Esophagus muscularis mucosa (tissue), 4 donors: ENCODE measurements around the gene C2orf92. TPM values are rescaled to one million over a fixed set of nuclear protein-coding genes. Genes with fewer than 3 reads are reported as not detected.

Experiments
- DNase-seq: peaks from one replicate; pipeline ENCODE4 v3.0.0-alpha.2; 2017; ENCODE audit errors: extremely low spot score
- H3K27ac ChIP-seq, 4 donors: fragments of 200-600 bp; sonication (generic); replicated peaks in 1 of 4; 1 replicate in 3 of 4; 2 replicates in 1 of 4; pipeline ENCODE4 v1.5.1; 2016 to 2019; ENCODE audit warnings: mild to moderate bottlenecking in 1 of 4
- H3K27me3 ChIP-seq, 4 donors: fragments of 200-600 bp; sonication (generic); one replicate each; pipeline versions ENCODE4 v1.5.1 to v1.6.0; 2016 to 2019
- H3K36me3 ChIP-seq, 4 donors: fragments of 200-600 bp; sonication (generic); one replicate each; pipeline ENCODE4 v1.5.1; 2016 to 2019
- H3K4me1 ChIP-seq, 4 donors: fragments of 200-600 bp; sonication (generic); one replicate each; pipeline ENCODE4 v1.5.1; 2016 to 2019
- H3K4me3 ChIP-seq, 4 donors: fragments of 200-600 bp; sonication (generic); 1 replicate in 2 of 4; 2 replicates in 2 of 4; pipeline ENCODE4 v1.5.1; 2016 to 2019; ENCODE audit warnings: mild to moderate bottlenecking in 4 of 4, moderate library complexity in 1 of 4
- H3K9me3 ChIP-seq, 4 donors: fragments of 200-600 bp; sonication (generic); 1 replicate in 3 of 4; 2 replicates in 1 of 4; pipeline ENCODE4 v1.5.1; 2016 to 2019
- EP300 ChIP-seq: sonication (generic); formaldehyde crosslinking; IDR thresholded peaks from one replicate; pipeline ENCODE4 v1.6.1; 2017; ENCODE audit warnings: antibody characterized with exemption
- POLR2A ChIP-seq: fragments of 450-650 bp; IDR thresholded peaks from one replicate; pipeline ENCODE4 v1.6.1; 2017; ENCODE audit warnings: antibody characterized with exemption, moderate library complexity, mild to moderate bottlenecking, low read depth
- POLR2AphosphoS5 ChIP-seq, 2 donors: sonication (generic); formaldehyde crosslinking; IDR thresholded peaks; one replicate each; pipeline ENCODE4 v1.6.1; 2017; ENCODE audit warnings: antibody characterized with exemption in 2 of 2
- WGBS: methylation state at CpG from one replicate; pipeline ENCODE4 v1.1.5; 2018; 5-methylcytosine and 5-hydroxymethylcytosine counted together
- intact Hi-C: fragments of 100-400 bp; cut with DNase I; formaldehyde crosslinking; loops from one replicate; pipeline ENCODE4 v1.15.1; 2023
- total RNA-seq, 4 donors: library from RNA; depleted of rRNA; stranded (reverse); fragments of >200 nt; gene quantifications; one replicate each; pipeline versions ENCODE4 v1.1.0 to v1.2.1, GENCODE V29; 2016
- TF ChIP-seq, protein P1 (sequence below), 3 experiments: fragments of 200-600 bp in 2 of 3; fragments of 450-650 bp in 1 of 3; sonication (generic) in 2 of 3; IDR thresholded peaks; one replicate each; pipeline ENCODE4 v1.5.1; 2017 to 2019; ENCODE audit warnings: antibody characterized with exemption in 3 of 3, mild to moderate bottlenecking in 2 of 3, moderate library complexity in 1 of 3

The C2orf92 gene
- total RNA-seq, 4 donors from 2014 or later, result 2.1 to 6.5 (median 3.6) TPM

GRCh38 chr2:97660044-97660774 lies 9.3 kb upstream of the C2orf92 start:
- H3K36me3 ChIP-seq, result peaks cover 26 to 58% (median 49%) of the 10 kb centered on the region in 4 donors
- intact Hi-C loops, result loop anchor here (5.0 kb wide), 1 partner anchor 68 kb away; no protein-coding TSS in a partner anchor

DNA sequence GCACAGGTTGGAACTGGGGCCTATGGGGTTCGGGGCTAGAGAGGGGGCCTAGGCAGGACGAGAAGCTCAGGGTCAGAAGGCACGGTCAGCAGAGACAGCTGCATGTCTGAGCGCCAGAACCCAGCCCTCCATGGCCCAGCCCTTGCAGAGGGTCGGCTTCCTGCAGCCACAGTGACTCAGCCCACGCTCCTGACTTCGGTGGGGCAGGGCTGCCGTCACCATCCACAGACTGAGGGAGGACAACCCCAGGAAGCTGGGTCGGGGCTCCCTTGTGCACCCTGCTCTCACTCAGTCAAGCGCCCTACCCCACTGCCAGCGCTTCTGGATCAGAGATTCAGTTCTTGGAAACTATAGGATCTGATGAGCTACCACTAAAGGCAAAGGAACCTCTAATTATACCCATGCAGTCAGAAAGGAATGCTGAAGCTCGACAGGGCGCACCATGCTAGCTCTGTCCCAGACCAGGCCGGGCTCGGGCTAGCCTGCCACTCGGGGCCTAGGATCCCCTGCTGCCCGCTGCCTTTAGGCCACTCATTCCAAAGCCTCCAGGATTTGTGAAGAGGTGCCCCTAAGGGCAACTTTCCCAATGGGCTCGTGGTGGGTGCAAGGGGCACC lies 8.6 kb upstream of the C2orf92 start:
- no peaks in the 10 kb centered on the region for H3K27me3 ChIP-seq
- peak; percentile 17 for DNase-seq
- no peak overlapping the region for H3K27ac ChIP-seq
- no peak overlapping the region for H3K4me3 ChIP-seq
- TF ChIP-seq POLR2AphosphoS5 (IDR thresholded peaks at IDR 0.05) (no peak), EP300 (no peak), POLR2A (no peak)
- TF ChIP-seq, protein P1, sequence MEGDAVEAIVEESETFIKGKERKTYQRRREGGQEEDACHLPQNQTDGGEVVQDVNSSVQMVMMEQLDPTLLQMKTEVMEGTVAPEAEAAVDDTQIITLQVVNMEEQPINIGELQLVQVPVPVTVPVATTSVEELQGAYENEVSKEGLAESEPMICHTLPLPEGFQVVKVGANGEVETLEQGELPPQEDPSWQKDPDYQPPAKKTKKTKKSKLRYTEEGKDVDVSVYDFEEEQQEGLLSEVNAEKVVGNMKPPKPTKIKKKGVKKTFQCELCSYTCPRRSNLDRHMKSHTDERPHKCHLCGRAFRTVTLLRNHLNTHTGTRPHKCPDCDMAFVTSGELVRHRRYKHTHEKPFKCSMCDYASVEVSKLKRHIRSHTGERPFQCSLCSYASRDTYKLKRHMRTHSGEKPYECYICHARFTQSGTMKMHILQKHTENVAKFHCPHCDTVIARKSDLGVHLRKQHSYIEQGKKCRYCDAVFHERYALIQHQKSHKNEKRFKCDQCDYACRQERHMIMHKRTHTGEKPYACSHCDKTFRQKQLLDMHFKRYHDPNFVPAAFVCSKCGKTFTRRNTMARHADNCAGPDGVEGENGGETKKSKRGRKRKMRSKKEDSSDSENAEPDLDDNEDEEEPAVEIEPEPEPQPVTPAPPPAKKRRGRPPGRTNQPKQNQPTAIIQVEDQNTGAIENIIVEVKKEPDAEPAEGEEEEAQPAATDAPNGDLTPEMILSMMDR (IDR thresholded peaks at IDR 0.05), result no peak
- no peaks in the 10 kb centered on the region for H3K9me3 ChIP-seq
- WGBS, result 84% methylated on average over 14 of the region's 18 CpGs
- H3K4me1 ChIP-seq, result peaks cover 31 to 37% (median 35%) of the 10 kb centered on the region in 4 donors
- H3K36me3 ChIP-seq, result peaks cover 26 to 52% (median 43%) of the 10 kb centered on the region in 4 donors
- intact Hi-C loops, result loop anchor here (5.0 kb wide), 1 partner anchor 69 kb away; no protein-coding TSS in a partner anchor

More at GRCh38 chr2:97660044-97660774, 9.3 kb upstream of the C2orf92 start:
- no peaks in the 10 kb centered on the region for H3K27me3 ChIP-seq
- no peak overlapping the region for H3K4me3 ChIP-seq
- H3K27ac ChIP-seq, result no peak overlapping the region
- TF ChIP-seq EP300 (no peak), POLR2A (no peak), POLR2AphosphoS5 (IDR thresholded peaks at IDR 0.05) (no peak)
- TF ChIP-seq, protein P1 (IDR thresholded peaks at IDR 0.05), result no peak
- WGBS, result 87% methylated on average over 12 of the region's 20 CpGs
- DNase-seq, result no peak
- H3K4me1 ChIP-seq, result peaks cover 30 to 37% (median 35%) of the 10 kb centered on the region in 4 donors
- H3K9me3 ChIP-seq, result no peaks in the 10 kb centered on the region

GRCh38 chr2:97661927-97662326 lies 7.6 kb upstream of the C2orf92 start:
- Histone ChIP-seq H3K36me3 (peaks cover 17 to 41% (median 32%) of the 10 kb centered on the region in 4 donors), H3K4me3 (peak overlapping the region in 2 of 4 donors; percentile 71 to 81), H3K4me1 (peaks cover 31 to 37% (median 35%) of the 10 kb centered on the region in 4 donors), H3K9me3 (no peaks in the 10 kb centered on the region), H3K27ac (peak overlapping the region in 2 of 4 donors; percentile 97 to 98), H3K27me3 (no peaks in the 10 kb centered on the region)
- DNase-seq, result peak; percentile 81
- WGBS, result 84% methylated on average over 6 of the region's 6 CpGs
- TF ChIP-seq POLR2A, result no peak
- no peak for TF ChIP-seq POLR2AphosphoS5 (IDR thresholded peaks at IDR 0.05)
- TF ChIP-seq EP300, result no peak
- TF ChIP-seq, protein P1 (IDR thresholded peaks at IDR 0.05), result no peak
- intact Hi-C loops, result loop anchor here (5.0 kb wide), 1 partner anchor 70 kb away; no protein-coding TSS in a partner anchor

DNA sequence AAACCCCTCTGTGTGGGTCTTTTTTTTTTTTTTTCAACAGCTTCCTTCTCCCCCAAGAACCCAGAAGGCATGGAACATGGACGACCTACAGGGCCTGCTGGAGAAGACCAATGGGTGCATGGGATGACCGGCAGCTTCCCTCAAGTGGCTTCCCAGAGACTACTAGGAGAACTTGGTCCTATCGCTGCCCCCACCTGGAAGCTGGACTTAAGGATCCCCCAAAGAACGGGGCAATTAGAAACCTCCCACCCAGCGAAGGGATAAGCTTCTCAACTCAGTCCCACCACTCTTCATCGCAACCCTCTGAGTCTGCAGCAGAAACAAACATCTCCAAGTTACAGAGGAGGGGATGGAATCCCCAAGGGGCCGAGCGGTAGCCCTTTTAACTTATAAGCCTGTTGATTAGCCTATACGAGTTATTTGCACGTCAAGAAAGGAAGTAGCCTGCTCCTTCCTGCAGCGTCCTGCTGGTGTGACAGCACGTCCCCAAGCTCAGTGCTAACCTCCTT lies 7.1 kb upstream of the C2orf92 start:
- Histone ChIP-seq H3K27me3 (no peaks in the 10 kb centered on the region), H3K4me1 (peaks cover 31 to 37% (median 35%) of the 10 kb centered on the region in 4 donors), H3K9me3 (no peaks in the 10 kb centered on the region), H3K27ac (peak overlapping the region; percentile 88 to 98 (median 94)), H3K4me3 (peak overlapping the region; percentile 67 to 85 (median 76)), H3K36me3 (peaks cover 12 to 36% (median 27%) of the 10 kb centered on the region in 4 donors)
- TF ChIP-seq, protein P1 (IDR thresholded peaks at IDR 0.05), result no peak
- TF ChIP-seq POLR2AphosphoS5 (IDR thresholded peaks at IDR 0.05), result peak in 1 of 2 donors; percentile 32
- intact Hi-C loops, result loop anchor here (5.0 kb wide), 1 partner anchor 70 kb away; no protein-coding TSS in a partner anchor
- WGBS, result 45% methylated on average over 10 of the region's 12 CpGs
- DNase-seq, result peak; percentile 53
